ENCODE measurements around the gene SDCCAG8.

SDCCAG8 gene

GRCh38 chr1:243465738-243466137 is 209.9 kb downstream of the SDCCAG8 start:
- DNase-seq = no peak

- no peak for DNase-seq
Observed at GRCh38 chr1:243469497-243469896, 213.7 kb downstream of the SDCCAG8 start.

DNA sequence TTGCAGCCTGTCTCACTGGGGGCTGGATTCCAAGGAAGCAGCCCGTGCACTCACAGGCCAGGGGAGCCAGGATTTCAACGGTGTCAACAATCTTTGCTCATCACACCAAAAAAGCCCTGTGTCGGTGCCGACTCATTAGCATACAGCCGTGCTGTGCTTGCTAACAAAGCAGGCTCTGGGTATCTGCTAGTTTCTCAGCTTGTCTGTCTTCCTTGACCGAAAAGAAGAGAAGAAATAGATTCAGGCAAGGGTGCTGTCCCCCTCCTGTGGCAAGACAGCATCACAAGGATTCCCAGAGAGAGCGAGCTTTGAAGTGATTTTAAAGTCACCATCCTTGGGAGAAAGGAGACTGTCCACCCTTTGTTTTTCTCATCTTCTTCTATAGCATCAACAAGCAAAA is 214.7 kb downstream of the SDCCAG8 start:
- peak; percentile 79 for DNase-seq

- peak; percentile 79 for DNase-seq
Observed at GRCh38 chr1:243471026-243471685, 215.3 kb downstream of the SDCCAG8 start.

DNA sequence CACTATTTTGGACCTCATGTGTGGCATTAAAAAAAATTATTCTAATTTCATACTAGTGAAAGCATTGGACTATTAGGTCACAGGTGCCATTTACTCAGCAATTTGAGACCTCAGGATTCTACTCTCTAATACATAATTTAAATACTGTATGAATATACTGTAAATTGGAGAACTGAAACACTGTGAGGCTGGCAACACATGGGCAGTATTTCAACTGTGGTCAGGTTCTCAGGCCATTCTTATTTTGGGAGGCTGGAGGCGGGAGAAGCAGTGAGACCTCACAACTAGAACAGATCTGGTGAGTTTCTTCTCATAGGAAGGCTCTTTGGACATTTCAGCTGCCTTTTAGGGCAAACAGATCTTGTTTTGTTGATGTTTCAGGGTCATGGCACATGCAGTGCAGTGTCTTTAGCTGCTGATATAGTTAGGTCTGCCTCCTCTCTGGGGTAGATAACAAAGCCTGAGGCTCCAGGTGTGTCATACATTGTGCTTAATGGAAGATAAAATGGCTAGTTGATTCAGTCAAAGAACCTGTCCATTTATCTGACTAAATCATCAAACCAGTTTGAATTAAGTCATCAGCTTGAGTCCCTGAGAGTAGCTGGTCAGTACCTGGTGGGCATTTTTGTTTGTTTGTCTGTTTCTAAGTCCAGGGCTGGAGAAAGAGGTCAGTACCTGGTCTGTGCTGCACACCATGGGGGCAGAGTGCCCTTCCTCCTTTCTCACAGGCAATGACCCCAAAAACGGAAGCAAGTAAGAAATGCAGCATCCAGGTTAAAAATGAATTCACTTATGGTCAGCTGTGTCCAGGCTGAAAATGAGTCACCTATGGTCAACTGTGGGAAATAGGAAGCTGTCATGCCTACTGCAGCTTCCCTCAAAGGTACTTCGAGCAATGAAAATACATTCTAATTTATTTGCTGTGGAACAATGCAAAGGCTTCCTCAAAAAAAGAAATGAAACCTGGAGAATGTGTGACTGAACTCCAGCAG is 216.2 kb downstream of the SDCCAG8 start:
- no peak for DNase-seq

GRCh38 chr1:243473227-243474135 is 217.6 kb downstream of the SDCCAG8 start:
- DNase-seq = no peak

DNA sequence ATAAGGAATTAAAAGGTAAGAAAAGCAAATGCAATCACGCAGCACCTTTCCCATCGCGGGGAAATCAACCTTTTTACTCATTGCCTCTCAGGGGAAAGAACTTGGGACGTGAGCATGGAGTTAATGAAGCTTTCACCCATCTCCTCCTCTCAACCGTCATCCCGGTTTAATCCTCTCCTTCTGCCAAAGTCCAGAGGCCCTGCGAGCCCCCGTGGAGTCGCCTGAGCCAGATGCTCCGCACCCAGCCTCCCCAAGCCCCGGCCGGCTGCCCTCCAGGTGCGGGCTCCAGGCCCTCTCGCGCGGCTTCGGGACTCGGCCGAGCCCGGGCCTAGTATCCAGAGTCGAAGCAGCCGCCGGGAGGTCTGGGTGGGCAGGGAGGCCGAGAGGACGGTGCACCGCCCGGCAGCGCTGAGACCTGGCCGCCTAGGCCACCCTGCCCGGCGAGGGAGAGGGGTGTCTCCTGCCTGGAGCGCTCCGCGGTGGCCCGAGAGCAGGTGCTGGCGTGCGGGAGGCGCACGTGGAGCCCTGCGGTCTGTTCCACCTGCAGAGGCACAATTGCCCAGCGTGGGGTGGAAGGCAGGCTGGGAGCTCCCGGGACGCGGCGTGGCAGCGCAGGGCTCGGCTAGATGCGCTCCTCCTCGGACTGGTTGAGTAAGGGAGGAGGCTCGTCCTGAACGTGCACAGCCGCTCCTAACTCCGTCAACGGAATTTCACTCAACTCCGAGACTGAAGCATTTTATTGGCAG is 218.5 kb downstream of the SDCCAG8 start:
- DNase-seq = no peak

DNA sequence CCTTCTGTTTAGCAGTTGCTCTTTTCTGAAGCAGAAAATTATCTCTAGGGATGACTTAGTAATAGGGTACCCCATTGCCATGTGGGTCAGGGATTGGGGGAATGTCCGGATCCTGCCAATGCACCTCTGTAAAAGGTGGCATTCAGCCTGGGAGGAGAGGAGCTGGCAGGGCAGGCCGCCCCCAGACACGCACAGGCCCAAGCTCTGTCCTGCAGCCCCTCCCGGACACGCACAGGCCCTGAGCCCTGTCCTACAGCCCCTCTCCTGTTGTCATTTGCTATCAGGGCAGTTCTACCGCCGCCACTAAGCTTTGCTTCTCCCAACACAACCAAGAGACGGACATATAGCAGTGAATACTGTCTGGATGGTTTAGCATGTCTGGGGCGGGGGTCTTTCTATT is 219.1 kb downstream of the SDCCAG8 start:
- no peak for DNase-seq

DNA sequence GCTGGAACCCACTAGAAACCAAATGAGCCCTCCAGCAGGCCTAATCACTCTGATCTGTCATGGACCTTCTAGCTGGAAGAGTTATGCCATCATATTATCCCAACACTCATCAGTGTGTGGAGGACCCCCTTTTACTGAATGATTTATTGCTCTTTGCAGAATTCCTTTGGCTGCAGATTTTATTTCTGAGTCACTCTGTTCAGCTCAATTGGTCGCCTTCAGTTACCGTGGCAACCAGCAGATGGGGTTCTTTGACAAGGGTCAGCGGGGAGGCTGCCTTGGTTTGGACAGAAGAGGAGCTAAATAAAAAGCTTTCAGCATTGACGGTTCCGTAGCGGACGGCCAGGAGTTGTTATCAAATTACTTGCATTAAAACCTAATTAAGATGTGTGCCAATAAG is 220.1 kb downstream of the SDCCAG8 start:
- peak; percentile 44 for DNase-seq

GRCh38 chr1:243477731-243478290 is 222.0 kb downstream of the SDCCAG8 start:
- no peak for DNase-seq

DNA sequence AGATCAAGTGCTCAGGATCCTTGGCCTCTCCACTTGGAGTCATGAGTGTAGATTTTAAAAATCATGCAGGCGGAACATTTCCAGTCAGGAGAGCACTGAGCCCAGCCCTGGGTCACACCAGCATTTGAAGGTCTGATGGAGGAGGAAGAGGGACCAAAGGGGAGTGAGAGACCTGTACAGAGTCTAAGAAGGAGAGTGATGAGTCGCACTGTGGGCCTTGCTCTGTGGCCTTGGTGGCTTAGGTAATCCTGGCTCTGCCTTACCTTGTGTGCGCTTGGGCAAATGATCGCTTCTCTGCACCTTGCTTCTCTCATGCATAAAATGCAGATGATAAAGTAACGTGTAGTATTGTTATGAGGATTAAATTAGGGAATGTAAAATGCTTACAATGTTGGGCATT is 225.3 kb downstream of the SDCCAG8 start:
- no peak for DNase-seq

DNA sequence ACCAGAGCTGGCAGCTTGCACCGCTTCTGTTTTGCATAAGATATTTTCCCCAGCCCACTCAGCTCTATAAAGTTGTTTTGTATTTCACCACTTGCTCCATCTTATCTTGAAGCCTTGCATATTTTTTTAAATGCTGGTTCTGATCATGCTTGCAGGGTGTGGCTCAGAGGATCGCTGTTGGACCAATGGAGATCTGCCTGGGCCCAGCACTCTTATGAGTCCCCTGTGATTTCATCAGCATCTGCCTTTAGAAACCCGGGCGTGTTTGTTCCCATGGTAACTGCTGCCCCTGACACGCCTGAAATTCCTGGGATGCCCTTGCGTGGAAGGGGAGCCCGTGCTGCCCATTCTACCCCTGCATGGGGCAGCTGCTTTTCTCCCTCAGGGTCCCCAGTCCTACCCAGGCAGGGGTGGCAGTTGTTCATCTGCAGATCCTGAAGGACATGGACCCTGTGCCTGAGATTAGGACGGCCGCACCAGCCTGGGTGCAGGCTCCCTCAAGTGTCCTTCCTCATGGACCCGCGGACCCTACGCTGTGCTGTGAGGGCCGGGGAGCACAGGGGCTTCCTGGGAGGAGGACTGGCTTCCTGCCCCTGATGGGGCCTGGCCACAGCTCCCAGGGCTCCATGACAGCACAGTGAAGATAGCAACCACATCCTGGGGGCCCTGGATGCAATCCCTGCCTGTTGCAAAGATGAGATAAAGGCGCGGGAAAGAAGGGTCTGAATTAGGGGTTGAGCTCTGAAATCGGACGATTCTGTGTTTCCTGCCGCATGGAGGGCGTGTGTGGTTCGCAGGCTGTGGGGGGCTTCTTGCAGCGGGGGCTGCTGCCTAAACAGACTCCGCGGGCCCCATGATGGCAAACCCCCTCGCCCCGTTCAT is 226.5 kb downstream of the SDCCAG8 start:
- peak; percentile 15 for DNase-seq

DNA sequence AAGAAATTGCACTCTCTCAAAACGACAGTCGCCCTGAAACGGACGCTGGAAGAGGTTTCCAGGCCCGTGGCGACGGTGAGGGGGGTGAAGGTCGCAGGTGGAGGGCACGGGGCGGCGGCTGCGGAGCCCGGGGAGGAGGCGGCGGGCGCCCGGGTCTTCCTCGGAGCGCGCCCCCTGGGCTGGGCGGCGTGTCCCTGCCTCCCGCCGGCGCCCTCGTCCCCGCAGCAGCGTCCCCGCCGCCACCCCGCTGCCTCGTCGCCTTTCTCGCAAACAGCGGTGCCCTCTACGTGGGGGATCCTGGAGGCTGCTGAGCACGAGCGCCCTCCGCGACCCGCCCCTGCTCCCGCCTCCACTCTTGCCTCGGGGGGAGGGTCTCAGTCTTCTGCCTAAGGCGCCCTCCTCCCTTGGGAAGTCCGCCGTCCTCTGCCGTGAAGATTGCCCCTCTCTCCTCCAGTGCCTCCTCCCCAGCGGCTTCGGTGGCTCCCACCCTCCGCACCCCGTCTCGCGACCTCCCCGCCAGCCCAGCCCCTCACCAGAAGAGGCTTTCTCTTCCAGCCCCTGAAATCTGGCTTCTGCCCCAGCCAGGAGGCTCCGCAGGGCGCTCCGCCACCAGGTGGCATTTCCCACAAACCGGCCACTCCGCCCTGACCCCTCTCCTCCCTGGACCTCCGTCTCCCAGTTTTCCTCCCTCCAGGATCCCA is 227.4 kb downstream of the SDCCAG8 start:
- no peak for DNase-seq

DNA sequence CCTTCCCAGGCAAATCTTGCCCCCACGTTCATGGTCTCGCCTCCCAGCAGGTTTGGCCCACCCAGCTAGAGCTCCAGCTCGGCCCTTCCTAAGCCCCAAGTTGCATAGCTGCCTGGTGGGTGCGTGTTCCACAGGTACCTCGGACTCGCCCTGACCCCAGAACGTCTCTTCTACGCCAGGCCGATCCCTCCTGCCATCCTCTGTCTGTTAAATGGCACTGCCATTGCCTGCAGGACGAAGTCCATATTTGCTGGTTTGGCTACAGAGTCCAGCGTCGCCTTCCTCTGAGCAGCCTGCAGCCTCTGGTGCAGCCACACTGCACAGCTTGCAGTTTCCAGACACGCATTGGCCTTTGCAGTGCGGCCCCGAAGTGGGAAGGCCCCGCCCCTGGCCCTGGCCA is 228.1 kb downstream of the SDCCAG8 start:
- no peak for DNase-seq

- no peak for DNase-seq
Observed at GRCh38 chr1:243487036-243487648, 231.3 kb downstream of the SDCCAG8 start.

- no peak for DNase-seq
Observed at GRCh38 chr1:243487649-243488227, 231.9 kb downstream of the SDCCAG8 start.

GRCh38 chr1:243488459-243489157 is 232.8 kb downstream of the SDCCAG8 start:
- DNase-seq = no peak

DNA sequence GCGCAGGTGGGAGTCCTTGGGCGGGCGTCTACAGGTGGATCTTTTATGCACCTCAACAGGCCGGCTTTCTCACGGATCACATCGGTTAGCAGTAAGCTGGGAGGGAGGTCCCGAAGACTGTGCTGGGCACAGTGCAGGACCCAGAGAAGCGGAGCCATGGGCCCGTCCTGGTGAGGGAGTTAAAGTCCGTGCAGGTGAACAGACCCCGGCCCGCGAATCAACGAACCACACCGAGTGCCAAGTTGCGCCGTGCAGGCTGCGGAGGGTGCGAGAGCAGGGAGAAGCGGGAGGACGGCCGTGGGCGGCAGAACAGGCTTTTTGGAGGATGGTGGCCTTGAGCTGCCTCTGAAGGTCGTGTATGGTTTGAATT is 233.3 kb downstream of the SDCCAG8 start:
- DNase-seq = no peak
